NCI-H82 (cell line): ENCODE results near the gene TREH.

ENCODE experiments used
- DNase-seq: peaks from one replicate; lab custom pipeline; 2025; lab: John Stamatoyannopoulos, UW

TREH gene

DNA sequence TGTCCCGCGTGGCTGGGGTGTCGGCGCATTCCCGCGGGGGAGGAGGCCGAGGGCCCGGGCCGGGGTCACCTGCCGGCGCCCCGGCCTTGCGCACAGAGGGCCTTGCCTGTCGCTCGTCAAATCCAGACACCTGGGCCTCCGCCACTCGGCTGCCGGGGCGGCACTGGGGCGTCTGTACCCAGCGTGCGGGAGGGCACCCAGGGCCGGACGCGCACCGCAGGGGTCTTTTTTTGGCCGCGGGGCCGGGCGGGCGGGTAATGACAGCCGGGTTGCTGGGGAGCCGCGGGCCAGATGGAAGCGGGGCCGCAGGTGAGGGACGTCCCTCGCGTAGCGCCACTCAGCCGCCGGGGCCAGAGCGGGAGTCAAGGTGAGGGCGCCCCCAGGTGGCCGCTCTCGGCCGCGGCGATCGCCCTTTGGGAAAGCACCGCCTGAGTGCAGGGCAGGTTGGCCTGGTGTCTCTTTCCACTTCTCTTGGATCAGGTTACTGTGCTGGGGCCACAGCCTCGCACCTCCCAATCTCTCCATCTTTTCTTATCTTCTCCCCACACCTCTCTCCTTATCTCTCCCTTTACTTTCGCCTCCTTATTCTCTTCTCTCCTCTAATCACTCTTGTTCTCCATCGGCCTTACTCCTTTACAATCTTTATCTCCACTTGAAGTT lies 68.5 kb downstream of the TREH start:
- peak; percentile 65 for DNase-seq

DNA sequence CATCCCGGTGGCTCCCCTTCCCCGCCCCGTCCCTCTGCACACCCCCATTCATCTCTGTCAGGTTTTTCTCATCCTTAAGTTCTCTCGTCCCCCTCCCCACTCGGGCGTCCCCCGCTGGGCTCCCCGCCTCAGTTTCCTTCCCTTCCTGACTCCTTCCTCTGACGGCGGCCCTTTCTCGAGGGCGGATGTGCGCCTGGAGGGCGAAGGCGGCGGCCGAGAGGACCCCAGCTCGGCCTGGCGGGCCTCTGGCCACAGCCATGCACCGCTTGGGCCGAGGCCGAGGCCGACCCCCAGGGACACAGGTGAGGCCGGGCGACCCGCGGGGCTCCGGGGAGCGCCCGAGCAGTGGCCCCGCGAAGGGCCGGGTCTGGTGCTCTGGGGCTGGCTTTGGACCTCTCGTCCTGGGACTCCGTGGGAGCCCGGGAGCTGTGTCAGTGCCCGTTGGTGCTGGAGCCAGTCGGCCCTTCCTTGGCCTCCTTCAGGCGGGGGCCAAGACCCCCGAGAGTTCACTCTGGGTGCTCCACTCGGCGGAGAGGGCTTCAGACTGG lies 69.2 kb downstream of the TREH start:
- no peak for DNase-seq

- no peak for DNase-seq
These were observed 69.8 kb downstream of the TREH start for GRCh38 chr11:118609380-118610224.

- DNase-seq, result peak; percentile 49
These were observed 70.9 kb downstream of the TREH start for GRCh38 chr11:118608360-118609227.

GRCh38 chr11:118607401-118608359 lies 71.8 kb downstream of the TREH start, which contains the start of gene PHLDB1:
PHLDB1 (plus strand) TSS chr11:118607615; CDS start chr11:118613837, 6,222 bp downstream.
- DNase-seq, result peak; percentile 64
